ENCODE measurements around the gene CEP250.

DNA sequence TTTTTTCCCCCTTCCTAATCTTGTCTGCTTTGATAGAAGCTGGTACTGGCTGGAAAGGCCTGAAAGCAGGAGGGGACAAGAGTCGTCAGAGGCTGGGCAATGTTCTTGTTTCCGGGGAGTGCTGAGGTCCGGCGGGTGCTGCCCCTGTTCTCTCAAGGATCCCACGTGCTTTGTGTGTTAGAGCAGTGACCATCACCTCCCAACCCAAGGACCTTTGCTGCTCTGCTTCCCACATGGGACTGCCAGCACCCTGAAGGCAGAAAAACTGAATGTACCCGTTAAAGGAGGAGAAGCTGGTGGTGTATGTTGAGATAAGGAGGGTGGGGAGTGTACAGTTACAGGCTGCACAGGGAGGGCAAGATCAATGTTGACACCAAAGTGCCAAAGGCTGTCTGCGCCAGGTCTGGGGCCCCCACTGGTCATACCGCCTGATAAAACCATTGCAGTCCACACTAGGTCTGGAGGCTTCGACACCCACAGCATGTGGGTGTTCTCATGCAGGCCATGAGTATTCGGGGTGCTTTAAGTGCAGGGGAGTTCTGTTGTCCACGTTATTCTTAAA, 59.1 kb downstream of the CEP250 start:
- TF ChIP-seq TAF1 (IDR thresholded peaks at IDR 0.05; ENCODE audit: low read depth, low read length) (no peak), POLR2A (IDR thresholded peaks at IDR 0.05; ENCODE audit: low read depth, low read length) (no peak), POLR2AphosphoS5 (IDR thresholded peaks at IDR 0.05; ENCODE audit: low read depth, low read length) (0 out of 2 replicates have a peak, but pooled peaks have one; percentile 21), PAX5 (IDR thresholded peaks at IDR 0.05; ENCODE audit: insufficient read depth, low read length, severe bottlenecking) (no peak), SPI1 (IDR thresholded peaks at IDR 0.05; ENCODE audit: low read depth, low read length) (no peak), POU2F2 (IDR thresholded peaks at IDR 0.05; ENCODE audit: low read depth, low read length) (no peak)

All from GM12891 (cell line).